Activated CD4-positive, alpha-beta T cell treated with anti-CD3 and anti-CD28 coated beads for 48 hours (primary cell): Measurements from ENCODE around the gene SYNE1.
"Not testable (repeated sequence)": the region's sequence is repeated elsewhere in the genome, so short reads cannot be mapped to it uniquely, and the experiment has no call there.

Source experiments
- DNase-seq: peaks from one replicate; pipeline ENCODE4 v3.0.0-alpha.2; 2020

SYNE1 gene

DNA sequence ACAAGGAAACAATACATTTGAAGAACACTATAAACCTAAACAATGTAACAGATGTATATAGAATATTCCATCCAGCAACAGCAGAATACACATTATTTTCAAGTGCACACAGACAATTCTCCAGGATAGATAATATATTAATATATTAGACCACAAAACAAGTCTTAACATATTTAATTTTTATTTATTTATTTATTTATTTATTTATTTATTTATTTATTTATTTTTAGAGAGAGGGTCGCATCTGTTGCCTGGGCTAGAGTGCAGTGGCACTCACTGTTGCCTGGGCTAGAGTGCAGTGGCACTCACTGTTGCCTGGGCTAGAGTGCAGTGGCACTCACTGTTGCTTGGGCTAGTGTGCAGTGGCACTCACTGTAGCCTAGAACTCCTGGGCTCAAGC lies 78.4 kb downstream of the SYNE1 start:
- not testable (repeated sequence) for DNase-seq

GRCh38 chr6:152557502-152557901 lies 79.7 kb downstream of the SYNE1 start:
- no peak for DNase-seq

- no peak for DNase-seq
Measured at GRCh38 chr6:152554851-152555250, 82.3 kb downstream of the SYNE1 start.

DNA sequence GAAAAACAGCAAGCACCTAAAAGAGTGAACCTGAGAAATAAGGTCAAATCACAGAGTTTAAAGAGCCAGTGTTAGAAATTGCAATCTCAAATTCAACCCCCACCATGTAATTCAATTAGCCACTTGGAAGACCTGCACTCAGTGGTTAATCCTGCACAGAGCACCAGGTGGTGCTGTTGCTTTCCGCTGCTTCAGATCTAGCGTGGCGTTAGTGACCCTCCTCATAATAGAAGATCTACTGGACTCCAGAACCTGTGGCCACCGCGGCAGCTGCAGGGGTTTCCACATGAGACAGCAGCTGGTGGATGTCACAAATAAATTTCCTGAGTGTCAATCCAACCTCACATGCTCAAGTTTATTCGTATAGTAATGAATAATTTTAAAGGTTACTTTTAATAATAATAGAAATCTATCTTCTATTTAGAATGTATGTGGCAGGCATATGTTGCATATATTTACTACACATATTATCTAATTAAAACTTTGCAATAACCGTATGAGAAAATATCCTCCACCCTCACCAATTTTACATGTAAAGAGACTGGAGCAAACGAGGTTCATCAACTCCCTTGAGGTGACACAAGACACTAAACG lies 84.4 kb downstream of the SYNE1 start:
- DNase-seq, result peak; percentile 44

- no peak for DNase-seq
Measured at GRCh38 chr6:152543519-152543918, 93.6 kb downstream of the SYNE1 start.

DNA sequence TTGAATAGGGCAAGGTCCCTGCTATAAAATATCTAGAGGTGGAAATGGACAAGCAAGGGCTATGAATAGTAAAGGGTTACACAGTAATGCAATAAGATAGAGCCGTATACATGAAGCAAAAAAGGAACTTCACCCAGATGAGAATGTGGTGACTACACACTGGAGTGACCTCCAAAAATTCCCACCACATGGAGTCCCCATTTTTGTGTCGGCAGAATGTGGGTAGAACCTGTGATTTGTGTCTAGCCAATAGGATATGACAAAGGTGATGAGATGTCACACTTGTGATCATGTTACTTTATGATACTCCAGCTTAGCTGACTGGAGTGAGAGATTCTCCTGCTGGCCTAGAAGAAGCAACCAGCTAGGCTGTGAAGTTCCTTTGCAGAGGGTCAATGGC lies 96.8 kb downstream of the SYNE1 start:
- no peak for DNase-seq

DNA sequence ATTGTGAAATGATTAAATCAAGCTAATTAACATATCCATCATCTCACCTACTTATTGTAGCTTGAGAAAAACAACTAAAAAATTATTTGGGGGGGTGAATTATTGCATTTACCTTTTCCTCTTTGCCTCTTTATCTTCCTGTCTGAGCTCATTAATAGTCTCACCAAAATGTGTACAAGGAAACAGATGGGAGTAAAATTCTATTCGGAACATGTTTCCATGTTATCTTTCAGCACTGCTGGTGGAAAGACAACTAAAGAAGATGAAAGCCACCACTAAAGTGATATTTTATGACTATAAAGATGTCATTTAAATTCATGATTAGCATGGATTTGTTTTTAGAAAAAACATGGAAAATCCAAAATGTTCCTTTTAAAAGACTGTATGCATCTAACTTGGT lies 102.6 kb downstream of the SYNE1 start:
- no peak for DNase-seq

- no peak for DNase-seq
Measured at GRCh38 chr6:152532556-152533422, 104.4 kb downstream of the SYNE1 start.

DNA sequence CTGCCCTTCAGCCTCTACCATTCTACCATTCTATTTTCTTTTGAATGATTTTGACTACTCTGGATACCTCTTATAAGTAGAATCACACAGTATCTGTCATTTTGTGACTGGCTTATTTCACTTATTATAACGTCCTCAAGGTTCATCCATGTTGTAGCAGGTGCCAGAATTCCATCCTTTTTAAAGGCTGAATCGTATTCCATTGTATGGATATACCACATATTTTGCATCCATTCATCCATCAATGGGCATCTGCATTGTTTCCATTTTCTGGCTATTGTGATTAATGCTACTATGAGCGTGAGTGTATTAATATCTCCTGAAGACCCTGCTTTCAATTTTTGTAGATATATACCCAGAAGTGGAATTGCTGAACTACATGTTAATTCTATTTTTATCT lies 105.5 kb downstream of the SYNE1 start:
- no peak for DNase-seq

DNA sequence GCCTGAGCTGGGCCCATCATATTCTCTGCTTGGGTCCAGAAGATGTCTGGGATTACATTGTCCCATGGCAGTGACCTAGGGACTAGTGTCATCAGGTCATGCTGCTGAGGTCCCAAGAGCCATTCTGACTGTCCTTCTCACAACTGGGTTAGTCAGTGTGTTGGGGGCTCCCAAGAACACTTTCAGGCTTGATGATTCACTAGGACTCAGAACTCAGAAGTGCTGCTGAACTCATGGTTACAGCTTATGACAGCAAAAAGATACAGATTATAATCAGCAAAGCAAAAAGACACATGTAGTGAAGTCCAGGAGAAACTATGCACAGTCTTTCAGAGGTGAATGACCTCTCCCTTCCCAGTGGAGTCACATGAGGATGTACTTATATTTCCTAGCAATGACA lies 107.8 kb downstream of the SYNE1 start:
- DNase-seq, result no peak

GRCh38 chr6:152514120-152514519 lies 123.0 kb downstream of the SYNE1 start:
- not testable (repeated sequence) for DNase-seq

GRCh38 chr6:152509916-152510315 lies 127.2 kb downstream of the SYNE1 start:
- DNase-seq, result no peak

DNA sequence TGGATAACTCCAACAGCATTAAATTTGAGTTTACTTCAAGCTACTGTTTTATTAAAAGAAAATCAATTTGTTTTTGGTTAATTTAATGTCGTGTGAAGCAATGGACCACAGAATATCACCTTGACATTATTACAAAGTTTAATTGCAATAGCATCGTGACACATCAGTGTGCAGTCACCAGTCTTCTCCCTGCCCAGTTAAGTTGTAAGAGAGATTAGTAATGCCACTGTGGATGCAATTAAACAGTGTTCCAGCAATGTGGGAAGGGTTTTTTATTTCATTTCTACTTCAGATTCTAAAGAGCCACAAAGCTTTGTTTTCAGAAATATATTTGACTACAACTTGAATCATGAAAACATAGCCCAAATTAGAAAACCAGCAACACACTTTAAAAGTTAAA lies 128.7 kb downstream of the SYNE1 start:
- DNase-seq, result no peak

DNA sequence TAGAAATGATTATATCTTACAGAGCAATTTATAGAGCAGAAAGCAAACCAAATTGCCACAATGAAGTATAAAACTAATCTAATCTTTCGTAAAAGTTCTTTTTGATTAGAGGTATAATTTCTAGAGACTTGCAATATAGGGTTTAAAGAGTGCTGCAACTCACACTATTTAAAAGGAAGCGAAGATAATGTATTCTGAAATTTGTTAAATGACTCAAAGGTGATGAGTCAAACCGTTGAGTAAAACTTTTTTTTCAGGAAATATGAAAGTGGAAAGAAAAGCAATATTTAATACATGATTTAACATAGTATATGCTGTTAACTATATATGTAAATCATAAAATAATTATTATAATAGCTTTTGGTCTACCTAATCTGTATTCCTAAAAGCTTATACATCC lies 133.6 kb downstream of the SYNE1 start:
- no peak for DNase-seq

- DNase-seq, result no peak
Measured at GRCh38 chr6:152502421-152503188, 134.6 kb downstream of the SYNE1 start.

DNA sequence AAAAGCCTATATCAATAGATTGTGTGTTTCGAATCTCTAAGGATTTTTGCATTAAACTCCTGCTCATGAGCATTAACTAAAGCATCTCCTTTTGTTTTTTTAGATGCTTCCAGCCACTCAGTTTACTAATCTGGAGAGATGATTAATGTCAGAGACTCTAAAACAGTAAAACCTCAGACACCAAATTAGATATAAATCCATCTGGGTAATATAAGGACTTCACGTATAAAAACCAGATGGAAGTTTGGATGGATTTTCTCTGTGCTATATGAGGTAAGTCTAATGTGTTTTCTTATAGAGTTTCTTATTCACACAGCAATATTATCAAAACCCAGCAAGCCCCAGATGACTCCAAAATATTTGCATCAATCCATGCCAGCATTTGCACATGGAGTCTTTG lies 137.2 kb downstream of the SYNE1 start:
- DNase-seq, result no peak

GRCh38 chr6:152496731-152497130 lies 140.4 kb downstream of the SYNE1 start:
- no peak for DNase-seq

GRCh38 chr6:152495456-152495855 lies 141.7 kb downstream of the SYNE1 start:
- DNase-seq, result not testable (repeated sequence)

- DNase-seq, result not testable (repeated sequence)
Measured at GRCh38 chr6:152492281-152492680, 144.9 kb downstream of the SYNE1 start.

DNA sequence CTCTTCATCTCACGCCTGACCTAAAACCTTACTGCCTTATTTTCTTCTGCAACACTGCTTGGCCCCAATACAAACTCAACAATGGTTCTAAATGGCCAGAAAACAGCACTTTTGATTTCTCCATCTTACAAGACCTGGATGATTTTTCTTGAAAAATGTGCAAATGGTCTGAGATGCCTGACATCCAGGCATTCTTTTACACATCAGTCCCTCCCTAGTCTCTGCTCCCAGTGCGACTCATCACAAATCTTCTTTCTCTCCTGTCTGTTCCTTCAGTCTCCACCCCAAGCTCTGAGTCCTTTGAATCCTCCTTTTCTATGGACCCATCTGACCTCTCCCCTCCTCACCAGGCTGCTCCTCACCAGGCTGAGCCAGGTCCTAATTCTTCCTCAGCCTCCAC lies 145.7 kb downstream of the SYNE1 start:
- DNase-seq, result not testable (repeated sequence)

- DNase-seq, result not testable (repeated sequence)
Measured at GRCh38 chr6:152490971-152491378, 146.2 kb downstream of the SYNE1 start.

DNA sequence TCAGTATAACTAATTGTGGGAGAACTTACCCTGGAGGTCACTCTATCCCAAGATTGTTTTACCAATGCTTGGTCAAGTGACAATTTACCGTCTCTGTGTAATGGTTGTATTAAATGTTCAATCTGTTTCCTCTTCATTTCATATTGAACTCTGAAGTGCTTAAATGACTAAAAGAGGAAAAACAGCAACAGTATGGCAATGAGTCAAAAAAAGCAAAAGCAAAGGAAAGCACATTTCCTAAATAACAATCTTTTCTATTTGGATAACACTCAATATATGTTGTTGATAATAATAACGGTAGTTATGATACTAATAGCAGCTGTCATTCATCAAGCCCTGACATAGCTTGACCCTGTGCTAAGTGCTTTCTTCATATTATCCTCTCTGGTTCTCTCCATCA lies 152.4 kb downstream of the SYNE1 start:
- no peak for DNase-seq

DNA sequence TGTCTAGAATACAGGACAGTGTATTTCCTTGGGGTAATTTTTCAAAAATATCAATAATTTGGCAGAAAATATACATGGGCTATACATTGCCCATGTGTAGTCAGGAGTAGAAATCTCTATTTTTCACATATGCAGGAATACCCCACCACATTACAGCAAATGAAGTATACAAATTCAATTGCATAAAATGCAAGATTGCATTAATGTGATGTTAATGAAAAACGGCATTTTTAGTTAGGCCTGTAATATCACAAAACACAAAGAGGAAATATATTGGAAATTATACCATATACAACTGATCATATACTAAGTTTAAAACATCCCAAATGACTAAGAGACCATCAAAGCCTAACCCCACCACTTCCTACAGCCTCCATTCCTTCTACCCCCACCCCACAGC lies 154.9 kb downstream of the SYNE1 start:
- DNase-seq, result no peak
